ENCODE data around the gene TFF2. TPM values are rescaled to one million over a fixed set of nuclear protein-coding genes. Genes with fewer than 3 reads are reported as not detected.

Gene TFF2
- total RNA-seq, 2 experiments from 2014 or later = not detected

GRCh38 chr21:42314616-42315295 lies 36.0 kb downstream of the TFF2 start:
- Mint-ChIP-seq H3K27me3 (ENCODE audit: low read depth) (no peaks in the 10 kb centered on the region), H3K4me3 (no peak overlapping the region), H3K4me1 (ENCODE audit: low read depth) (peaks cover 7% of the 10 kb centered on the region), H3K36me3 (ENCODE audit: low read depth) (no peaks in the 10 kb centered on the region), H3K9me3 (ENCODE audit: insufficient read depth) (no peaks in the 10 kb centered on the region), H3K27ac (no peak overlapping the region)
- no peak for DNase-seq
- CTCF ChIA-PET = interaction anchor here (0.8 kb wide), 1 partner anchor 198 kb away, joined by 3 read pairs; no protein-coding TSS in a partner anchor
- POLR2A ChIA-PET = interaction anchor here (0.7 kb wide), 1 partner anchor 10 kb away, joined by 3 read pairs; no protein-coding TSS in a partner anchor
- no peak for ATAC-seq

DNA sequence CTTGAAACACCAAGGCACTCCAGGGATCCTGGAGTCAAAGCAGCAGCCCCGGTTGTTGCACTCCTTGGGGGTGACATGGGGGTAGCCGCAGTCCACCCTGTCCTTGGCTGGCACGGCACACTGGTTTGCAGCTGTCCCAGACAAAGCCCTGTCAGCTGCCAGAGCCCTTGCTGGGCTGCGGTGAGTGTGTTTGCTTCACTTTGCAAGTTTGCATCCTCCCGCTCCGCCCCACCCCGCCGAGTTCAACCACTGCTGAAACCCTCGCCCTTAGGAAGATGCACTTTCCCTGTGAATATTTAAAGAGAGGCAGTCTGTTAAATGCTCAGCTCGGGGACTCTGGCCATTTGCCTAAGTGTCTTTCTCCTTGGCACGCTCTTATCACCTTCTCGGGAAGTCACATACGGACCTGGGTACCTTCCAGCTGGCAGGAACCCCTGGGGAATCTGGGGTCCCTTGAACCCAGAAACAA lies 37.3 kb downstream of the TFF2 start:
- ChIA-PET CTCF (no interaction called here), POLR2A (no interaction called here)
- H3K4me3 Mint-ChIP-seq = no peak overlapping the region
- DNase-seq (no peak), ATAC-seq (no peak)
- H3K4me1 Mint-ChIP-seq (ENCODE audit: low read depth) = peaks cover 8% of the 10 kb centered on the region
- H3K27me3 Mint-ChIP-seq (ENCODE audit: low read depth) = no peaks in the 10 kb centered on the region
- H3K27ac Mint-ChIP-seq = no peak overlapping the region
- no peaks in the 10 kb centered on the region for H3K36me3 Mint-ChIP-seq (ENCODE audit: low read depth)
- H3K9me3 Mint-ChIP-seq (ENCODE audit: insufficient read depth) = no peaks in the 10 kb centered on the region

DNA sequence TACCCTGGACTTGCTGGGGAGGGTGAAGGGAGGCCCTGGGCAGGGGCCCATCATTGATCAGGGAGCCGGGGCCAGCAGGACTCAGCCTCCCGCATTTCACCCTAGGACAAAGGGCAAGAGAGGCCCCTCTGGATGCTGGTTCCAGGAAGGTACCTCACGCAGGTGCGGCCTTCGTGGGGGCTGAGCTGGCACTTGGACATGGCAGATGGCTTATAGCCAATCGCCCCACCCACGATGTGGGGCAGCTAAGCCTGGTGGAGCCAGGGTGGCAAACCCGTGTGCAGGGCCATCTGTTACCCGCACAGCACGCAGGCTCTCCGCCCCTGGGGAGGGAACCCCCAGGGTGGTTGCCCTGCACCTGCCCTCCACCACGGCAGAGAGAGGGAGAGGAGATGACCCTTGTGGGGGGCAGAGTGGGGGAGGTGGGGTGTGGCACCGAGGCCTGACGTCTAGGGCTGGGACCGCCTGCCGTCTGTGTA lies 38.1 kb downstream of the TFF2 start:
- Mint-ChIP-seq H3K9me3 (ENCODE audit: insufficient read depth) (no peaks in the 10 kb centered on the region), H3K4me3 (no peak overlapping the region), H3K27ac (no peak overlapping the region), H3K36me3 (ENCODE audit: low read depth) (no peaks in the 10 kb centered on the region), H3K4me1 (ENCODE audit: low read depth) (peaks cover 8% of the 10 kb centered on the region), H3K27me3 (ENCODE audit: low read depth) (peaks cover under 1% of the 10 kb centered on the region)
- ChIA-PET CTCF (no interaction called here), POLR2A (no interaction called here)
- DNase-seq (no peak), ATAC-seq (no peak)

GRCh38 chr21:42311816-42312625 lies 38.8 kb downstream of the TFF2 start:
- ChIA-PET CTCF (interaction anchor here (1.3 to 3.4 kb wide), 8 partner anchors 8 to 167 kb away, joined by 5 to 29 read pairs (median 10); no protein-coding TSS in a partner anchor), POLR2A (interaction anchor here (1.1 to 1.7 kb wide), 2 partner anchors 92 to 136 kb away, joined by 3 read pairs; partner anchors contain the start of gene UBASH3A)
- Mint-ChIP-seq H3K27ac (no peak overlapping the region), H3K9me3 (ENCODE audit: insufficient read depth) (no peaks in the 10 kb centered on the region), H3K4me3 (no peak overlapping the region), H3K27me3 (ENCODE audit: low read depth) (peaks cover 7% of the 10 kb centered on the region), H3K4me1 (ENCODE audit: low read depth) (peaks cover 10% of the 10 kb centered on the region), H3K36me3 (ENCODE audit: low read depth) (no peaks in the 10 kb centered on the region)
- no peak for DNase-seq
- no peak for ATAC-seq

GRCh38 chr21:42311160-42311559 lies 39.6 kb downstream of the TFF2 start:
- Mint-ChIP-seq H3K4me3 (no peak overlapping the region), H3K36me3 (ENCODE audit: low read depth) (no peaks in the 10 kb centered on the region), H3K9me3 (ENCODE audit: insufficient read depth) (no peaks in the 10 kb centered on the region), H3K4me1 (ENCODE audit: low read depth) (peaks cover 16% of the 10 kb centered on the region), H3K27me3 (ENCODE audit: low read depth) (peaks cover 9% of the 10 kb centered on the region), H3K27ac (no peak overlapping the region)
- POLR2A ChIA-PET = interaction anchor here (1.1 to 1.7 kb wide), 3 partner anchors 93 to 137 kb away, joined by 3 read pairs; partner anchors contain the start of gene UBASH3A
- ATAC-seq (no peak), DNase-seq (no peak)
- CTCF ChIA-PET = interaction anchor here (1.0 to 3.4 kb wide), 17 partner anchors 9 to 227 kb away, joined by 3 to 29 read pairs (median 7); partner anchors contain the start of gene UBASH3A

DNA sequence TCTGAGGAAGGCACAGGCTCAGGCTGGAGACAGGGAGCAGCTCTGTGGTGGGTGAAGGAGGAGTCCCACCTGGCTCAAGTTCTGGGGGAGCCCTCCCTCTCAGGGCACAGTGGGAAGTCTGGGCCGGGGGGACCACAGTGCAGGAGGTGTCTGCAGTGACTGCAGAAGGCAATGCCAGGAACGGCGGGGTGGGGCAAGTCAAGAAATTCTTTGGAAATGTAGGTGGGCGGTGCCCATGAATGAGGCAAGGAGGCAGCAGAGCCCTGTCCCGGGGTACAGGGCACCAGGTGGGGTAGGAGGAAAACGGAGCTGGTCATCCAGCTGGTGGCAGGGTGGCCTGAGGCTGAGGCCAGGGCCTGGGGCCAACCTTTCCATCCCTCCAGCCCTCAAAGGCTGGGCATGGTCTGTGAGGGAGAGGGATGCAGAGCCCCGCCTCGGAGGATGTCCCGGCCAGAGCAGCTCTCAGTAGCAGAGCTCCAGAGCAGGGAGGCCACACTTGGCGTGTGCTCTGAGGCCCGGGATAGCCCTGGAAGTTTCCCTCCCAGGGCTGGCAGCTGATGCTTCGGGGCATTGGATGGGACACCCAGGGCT lies 40.3 kb downstream of the TFF2 start:
- POLR2A ChIA-PET = interaction anchor here (1.1 to 1.7 kb wide), 3 partner anchors 93 to 138 kb away, joined by 3 read pairs; partner anchors contain the start of gene UBASH3A
- H3K4me1 Mint-ChIP-seq (ENCODE audit: low read depth) = peaks cover 16% of the 10 kb centered on the region
- H3K27ac Mint-ChIP-seq = no peak overlapping the region
- H3K4me3 Mint-ChIP-seq = no peak overlapping the region
- no peaks in the 10 kb centered on the region for H3K9me3 Mint-ChIP-seq (ENCODE audit: insufficient read depth)
- DNase-seq = no peak
- no peaks in the 10 kb centered on the region for H3K36me3 Mint-ChIP-seq (ENCODE audit: low read depth)
- H3K27me3 Mint-ChIP-seq (ENCODE audit: low read depth) = peaks cover 9% of the 10 kb centered on the region
- ATAC-seq = no peak
- CTCF ChIA-PET = interaction anchor here (0.7 to 3.4 kb wide), 27 partner anchors 9 to 228 kb away, joined by 3 to 29 read pairs (median 5); partner anchors contain the start of gene UBASH3A

DNA sequence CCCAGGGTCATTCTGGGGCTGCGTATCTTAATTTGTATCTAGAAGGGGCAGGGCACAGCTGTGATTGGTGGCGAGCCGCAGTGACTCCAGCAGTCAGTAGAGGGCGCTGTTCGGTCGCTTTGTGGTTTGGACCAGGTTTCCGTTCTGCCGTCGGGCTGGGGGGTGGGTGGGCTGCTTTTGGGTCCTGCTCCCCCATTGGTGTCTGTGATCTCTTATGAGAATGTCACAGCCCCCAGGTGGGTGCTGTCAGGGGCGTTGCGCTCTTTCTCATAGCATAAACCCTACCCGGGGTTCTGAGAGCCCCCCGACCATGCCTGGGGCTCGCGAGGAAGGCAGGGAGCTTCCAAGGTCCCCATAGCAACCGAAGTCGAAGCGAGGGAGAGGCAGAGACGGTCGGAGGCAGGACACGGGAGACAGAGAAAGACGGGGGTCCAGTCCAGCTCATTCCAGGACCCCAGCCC lies 41.0 kb downstream of the TFF2 start:
- H3K9me3 Mint-ChIP-seq (ENCODE audit: insufficient read depth) = no peaks in the 10 kb centered on the region
- ChIA-PET CTCF (interaction anchor here (0.6 to 3.4 kb wide), 36 partner anchors 10 to 228 kb away, joined by 3 to 29 read pairs (median 4); partner anchors contain the start of gene UBASH3A), POLR2A (interaction anchor here (1.1 kb wide), 2 partner anchors 95 to 139 kb away, joined by 3 read pairs; no protein-coding TSS in a partner anchor)
- DNase-seq = peak; percentile 84
- H3K4me3 Mint-ChIP-seq = no peak overlapping the region
- H3K27me3 Mint-ChIP-seq (ENCODE audit: low read depth) = peaks cover 9% of the 10 kb centered on the region
- peaks cover 16% of the 10 kb centered on the region for H3K4me1 Mint-ChIP-seq (ENCODE audit: low read depth)
- peak; percentile 78 for ATAC-seq
- H3K36me3 Mint-ChIP-seq (ENCODE audit: low read depth) = no peaks in the 10 kb centered on the region
- H3K27ac Mint-ChIP-seq = no peak overlapping the region

DNA sequence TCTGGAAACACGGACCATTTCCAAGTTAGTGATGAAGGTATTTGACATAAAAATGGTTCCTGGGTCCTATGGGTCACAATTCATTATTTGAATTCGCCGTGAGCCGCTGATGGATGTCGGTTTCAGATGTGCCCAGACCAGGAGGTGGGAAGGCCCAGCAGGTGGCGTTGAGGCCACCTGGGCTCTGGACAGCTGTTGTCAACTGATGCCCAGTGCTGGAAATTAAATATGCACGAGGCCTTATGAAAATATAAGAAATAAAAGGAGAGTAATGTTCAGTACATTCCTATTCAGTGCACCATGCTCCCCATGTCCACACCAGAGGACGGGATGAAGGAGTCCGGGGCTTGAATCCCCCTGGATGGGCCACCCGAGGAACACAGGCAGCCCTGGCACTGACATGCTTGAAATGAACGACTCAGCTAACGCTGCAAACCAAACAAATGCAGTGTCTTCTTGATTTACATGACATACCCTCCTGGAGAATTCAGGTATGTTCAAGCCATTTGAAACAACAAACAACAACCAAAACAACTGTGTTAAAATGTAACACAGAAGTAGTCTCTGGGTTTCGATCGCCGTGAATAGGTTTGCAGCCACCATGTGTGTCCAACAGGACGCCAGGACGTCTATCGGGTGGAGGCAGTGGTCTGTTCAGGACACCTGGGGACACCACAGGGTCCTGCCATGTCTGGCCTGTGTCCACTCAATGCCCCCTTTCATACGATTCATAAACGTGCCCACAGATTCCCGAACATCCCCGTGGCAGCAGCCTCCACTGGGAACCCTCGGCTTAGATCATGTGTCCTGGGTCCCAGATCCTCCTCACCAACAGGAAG lies 41.7 kb downstream of the TFF2 start:
- DNase-seq (no peak), ATAC-seq (no peak)
- ChIA-PET CTCF (interaction anchor here (0.6 to 3.4 kb wide), 27 partner anchors 9 to 229 kb away, joined by 3 to 29 read pairs (median 4); no protein-coding TSS in a partner anchor), POLR2A (no interaction called here)
- no peak overlapping the region for H3K27ac Mint-ChIP-seq
- peaks cover 9% of the 10 kb centered on the region for H3K27me3 Mint-ChIP-seq (ENCODE audit: low read depth)
- no peaks in the 10 kb centered on the region for H3K9me3 Mint-ChIP-seq (ENCODE audit: insufficient read depth)
- peaks cover 16% of the 10 kb centered on the region for H3K4me1 Mint-ChIP-seq (ENCODE audit: low read depth)
- H3K4me3 Mint-ChIP-seq = no peak overlapping the region
- H3K36me3 Mint-ChIP-seq (ENCODE audit: low read depth) = no peaks in the 10 kb centered on the region

DNA sequence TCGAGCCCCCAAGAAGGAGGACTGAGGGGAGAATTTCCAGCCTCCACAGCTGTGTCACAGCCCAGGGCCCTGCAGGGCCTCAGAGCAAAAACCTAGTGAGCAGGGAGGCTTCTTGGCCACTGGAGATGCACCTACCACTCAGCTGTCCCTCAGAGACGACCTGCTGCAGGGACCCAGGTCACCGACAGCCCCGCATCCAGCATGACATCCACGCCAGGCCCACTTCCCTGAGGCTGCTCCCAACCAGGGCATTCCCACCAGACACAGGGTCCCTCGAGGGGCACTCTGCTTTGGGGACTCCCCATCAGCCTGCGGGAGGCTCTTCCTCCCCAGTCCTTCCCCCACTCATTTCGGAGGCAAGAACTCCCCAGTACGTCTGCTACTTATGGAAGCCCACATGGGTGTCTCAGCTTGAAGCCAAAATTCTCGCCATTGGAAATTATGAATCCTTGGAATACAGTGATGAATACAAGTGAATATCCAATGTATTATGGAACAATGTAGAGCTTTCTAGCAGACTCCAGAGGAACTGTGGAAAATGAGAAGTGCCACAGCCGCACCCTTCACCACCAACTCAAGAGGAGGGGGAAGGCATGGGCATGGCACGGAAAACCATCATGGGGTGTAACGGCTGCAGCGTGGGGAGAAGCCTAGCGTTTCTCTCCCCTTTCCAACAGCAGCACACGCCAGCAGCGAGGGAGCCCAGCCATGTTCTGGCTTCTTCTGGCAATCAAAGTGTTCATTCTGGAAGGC lies 42.5 kb downstream of the TFF2 start:
- ChIA-PET CTCF (interaction anchor here (1.0 to 3.4 kb wide), 6 partner anchors 8 to 218 kb away, joined by 3 to 18 read pairs (median 8); no protein-coding TSS in a partner anchor), POLR2A (no interaction called here)
- Mint-ChIP-seq H3K4me1 (ENCODE audit: low read depth) (peaks cover 16% of the 10 kb centered on the region), H3K27ac (no peak overlapping the region), H3K4me3 (no peak overlapping the region), H3K9me3 (ENCODE audit: insufficient read depth) (no peaks in the 10 kb centered on the region), H3K36me3 (ENCODE audit: low read depth) (no peaks in the 10 kb centered on the region), H3K27me3 (ENCODE audit: low read depth) (peaks cover 9% of the 10 kb centered on the region)
- ATAC-seq (no peak), DNase-seq (no peak)

DNA sequence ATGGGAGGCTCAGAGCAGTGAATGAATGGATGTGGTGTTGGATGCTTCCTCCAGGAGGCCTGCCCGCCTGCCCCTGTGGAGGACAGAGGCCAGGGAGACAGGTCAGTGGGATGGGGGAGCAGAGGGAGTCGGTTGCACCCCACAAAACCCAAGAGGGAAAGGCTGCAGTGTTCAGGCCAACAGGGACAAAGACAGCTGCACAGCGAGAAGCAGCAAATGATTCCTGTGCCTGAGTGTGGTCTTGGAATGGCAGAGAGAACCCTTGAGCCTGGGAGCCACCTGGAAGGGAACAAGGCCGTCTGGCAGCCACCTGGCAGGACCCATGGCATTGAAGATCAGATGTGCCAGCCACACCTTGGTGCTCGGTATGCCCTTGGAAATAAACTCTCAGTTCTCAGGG lies 43.7 kb downstream of the TFF2 start:
- POLR2A ChIA-PET = no interaction called here
- no peak for DNase-seq
- Mint-ChIP-seq H3K9me3 (ENCODE audit: insufficient read depth) (no peaks in the 10 kb centered on the region), H3K27ac (peak overlapping the region; percentile 37), H3K4me3 (no peak overlapping the region), H3K27me3 (ENCODE audit: low read depth) (peaks cover 9% of the 10 kb centered on the region), H3K4me1 (ENCODE audit: low read depth) (peaks cover 16% of the 10 kb centered on the region), H3K36me3 (ENCODE audit: low read depth) (no peaks in the 10 kb centered on the region)
- CTCF ChIA-PET = no interaction called here
- ATAC-seq = no peak

Data from activated CD8-positive, alpha-beta T cell treated with anti-CD3 and anti-CD28 coated beads, Interleukin-2, amount 10 ng/mL, durations not matched to agents 7 days and 5 days (primary cell).